Choroid plexus epithelial cell (primary cell): ENCODE data around the gene MYO5B.

Source experiments
- DNase-seq: peaks from one replicate; pipeline ENCODE4 v3.0.0-alpha.2; 2010; ENCODE audit warnings: low read depth
- H3K4me3 ChIP-seq: 2 replicates; pipeline ENCODE4 v1.5.1; 2011; ENCODE audit warnings: low read depth, mild to moderate bottlenecking, control low read depth, low read length, moderate library complexity
- TF ChIP-seq, protein P1 (sequence below): conservative IDR thresholded peaks from 2 replicates; pipeline ENCODE4 v1.5.1; 2011; ENCODE audit warnings: low read depth, mild to moderate bottlenecking, control low read depth, inconsistent platforms, low read length, moderate library complexity

The MYO5B gene

DNA sequence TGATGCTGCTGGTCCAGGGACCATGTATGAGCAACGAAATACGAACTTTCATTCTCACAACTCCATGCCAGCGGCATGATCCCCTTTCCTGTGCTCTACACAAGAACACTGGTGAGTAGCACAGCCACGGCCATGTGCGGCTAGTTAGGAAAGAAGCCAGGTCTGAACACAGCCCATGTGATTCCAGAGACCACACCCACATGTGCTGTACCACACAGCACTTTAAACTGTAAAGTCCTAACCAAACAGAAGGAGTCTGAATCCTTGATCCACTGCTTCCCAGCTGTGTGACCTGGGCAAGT lies 348.6 kb downstream of the MYO5B start:
- DNase-seq, result peak; percentile 73
- no peak overlapping the region for H3K4me3 ChIP-seq
- TF ChIP-seq, protein P1, sequence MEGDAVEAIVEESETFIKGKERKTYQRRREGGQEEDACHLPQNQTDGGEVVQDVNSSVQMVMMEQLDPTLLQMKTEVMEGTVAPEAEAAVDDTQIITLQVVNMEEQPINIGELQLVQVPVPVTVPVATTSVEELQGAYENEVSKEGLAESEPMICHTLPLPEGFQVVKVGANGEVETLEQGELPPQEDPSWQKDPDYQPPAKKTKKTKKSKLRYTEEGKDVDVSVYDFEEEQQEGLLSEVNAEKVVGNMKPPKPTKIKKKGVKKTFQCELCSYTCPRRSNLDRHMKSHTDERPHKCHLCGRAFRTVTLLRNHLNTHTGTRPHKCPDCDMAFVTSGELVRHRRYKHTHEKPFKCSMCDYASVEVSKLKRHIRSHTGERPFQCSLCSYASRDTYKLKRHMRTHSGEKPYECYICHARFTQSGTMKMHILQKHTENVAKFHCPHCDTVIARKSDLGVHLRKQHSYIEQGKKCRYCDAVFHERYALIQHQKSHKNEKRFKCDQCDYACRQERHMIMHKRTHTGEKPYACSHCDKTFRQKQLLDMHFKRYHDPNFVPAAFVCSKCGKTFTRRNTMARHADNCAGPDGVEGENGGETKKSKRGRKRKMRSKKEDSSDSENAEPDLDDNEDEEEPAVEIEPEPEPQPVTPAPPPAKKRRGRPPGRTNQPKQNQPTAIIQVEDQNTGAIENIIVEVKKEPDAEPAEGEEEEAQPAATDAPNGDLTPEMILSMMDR, result no peak

DNA sequence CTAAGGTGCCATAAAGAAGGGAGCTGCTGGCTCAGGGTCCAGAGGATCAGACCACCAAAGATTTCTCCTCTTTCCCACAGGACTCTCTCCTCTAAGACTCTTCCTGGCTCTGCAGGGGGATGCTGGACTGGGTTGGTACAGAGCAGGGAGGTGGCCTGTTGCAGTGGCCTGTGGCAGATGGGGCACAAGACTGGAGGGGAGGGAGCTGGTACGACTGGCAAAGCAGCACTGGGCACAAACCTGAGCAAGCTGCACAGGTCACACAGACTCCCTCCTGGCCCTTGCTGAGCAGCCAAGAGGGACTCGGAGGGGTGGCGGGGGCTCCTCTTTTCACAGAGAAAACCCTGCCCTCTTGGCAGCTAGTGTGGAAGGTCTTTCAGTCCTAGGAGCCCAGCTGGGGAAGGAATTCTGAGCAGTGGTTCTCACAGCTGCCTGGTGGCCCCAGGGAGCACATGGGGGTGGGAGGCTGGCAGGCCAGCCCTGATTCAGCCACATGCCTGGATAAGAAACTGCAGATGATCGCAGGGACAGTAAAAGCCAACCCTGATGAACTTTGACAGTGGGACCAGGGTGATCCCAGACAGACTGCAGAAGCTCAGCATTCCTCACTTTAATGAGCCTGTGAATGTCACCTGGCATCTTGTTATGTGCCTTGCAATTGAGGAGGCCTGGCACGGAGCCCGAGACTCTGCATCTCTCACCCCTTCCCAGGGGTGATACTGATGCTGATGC lies 349.2 kb downstream of the MYO5B start:
- TF ChIP-seq, protein P1, result no peak
- no peak overlapping the region for H3K4me3 ChIP-seq
- peak; percentile 15 for DNase-seq

DNA sequence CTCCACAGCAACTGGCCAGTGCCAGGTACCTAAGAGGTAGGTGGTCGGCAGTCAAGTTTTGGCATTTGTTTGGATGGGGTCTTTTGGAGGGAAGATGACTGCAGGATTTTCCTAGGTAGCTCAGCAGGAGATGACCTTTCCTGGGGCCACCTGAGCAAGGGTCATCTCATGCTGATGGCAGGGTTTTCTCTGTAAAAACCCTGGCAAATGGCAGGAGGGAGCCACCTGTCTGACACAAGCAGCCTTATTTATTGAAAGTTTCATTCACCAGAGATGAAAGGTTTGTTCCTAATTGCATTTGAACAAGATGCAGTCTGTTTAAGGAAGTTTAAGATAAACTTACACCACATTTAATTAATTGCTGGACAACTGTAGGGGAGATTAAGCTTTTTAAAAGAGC lies 350.0 kb downstream of the MYO5B start:
- TF ChIP-seq, protein P1, result no peak
- H3K4me3 ChIP-seq, result no peak overlapping the region
- no peak for DNase-seq

DNA sequence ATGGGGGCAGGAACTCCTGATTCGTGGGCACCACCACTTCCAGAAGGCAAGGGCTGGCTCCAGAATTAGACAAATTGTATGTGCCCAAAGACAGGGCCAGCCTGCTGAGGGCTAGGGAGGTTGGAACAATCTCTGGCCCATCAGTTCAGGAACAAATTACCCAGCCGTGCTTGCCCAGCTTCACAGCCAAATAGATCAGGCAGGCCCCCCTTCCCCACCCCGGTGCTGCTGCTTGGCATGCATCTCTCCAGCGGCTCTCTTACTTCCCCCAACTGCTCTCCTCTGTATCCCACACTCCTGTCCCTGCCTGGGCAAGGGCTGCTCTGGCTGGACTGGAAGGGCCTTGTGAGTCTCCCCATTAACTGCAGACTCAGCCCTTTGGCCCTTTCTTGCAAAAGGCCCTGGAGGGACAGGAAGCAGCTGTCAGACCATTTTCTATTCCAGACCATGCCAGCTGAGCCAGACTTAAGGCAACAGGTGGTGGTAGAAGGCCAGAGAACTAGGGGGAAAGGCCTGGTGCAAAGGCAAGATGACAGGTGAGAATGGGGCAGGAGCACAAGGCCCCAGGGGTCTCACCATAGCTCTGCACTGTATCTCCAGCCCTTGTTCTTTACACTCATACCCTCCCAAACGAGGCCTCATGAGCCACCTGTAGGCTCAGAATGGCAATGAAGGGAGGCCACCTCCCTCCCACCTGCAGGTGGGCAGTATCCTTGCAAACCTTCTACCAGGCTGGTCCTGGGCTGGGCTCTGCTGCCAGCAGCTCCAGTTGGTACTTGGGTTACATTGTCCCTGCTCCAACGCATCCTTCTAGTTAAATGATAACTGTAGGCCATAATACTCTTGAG lies 350.9 kb downstream of the MYO5B start:
- TF ChIP-seq, protein P1, result no peak
- no peak for DNase-seq
- no peak overlapping the region for H3K4me3 ChIP-seq

DNA sequence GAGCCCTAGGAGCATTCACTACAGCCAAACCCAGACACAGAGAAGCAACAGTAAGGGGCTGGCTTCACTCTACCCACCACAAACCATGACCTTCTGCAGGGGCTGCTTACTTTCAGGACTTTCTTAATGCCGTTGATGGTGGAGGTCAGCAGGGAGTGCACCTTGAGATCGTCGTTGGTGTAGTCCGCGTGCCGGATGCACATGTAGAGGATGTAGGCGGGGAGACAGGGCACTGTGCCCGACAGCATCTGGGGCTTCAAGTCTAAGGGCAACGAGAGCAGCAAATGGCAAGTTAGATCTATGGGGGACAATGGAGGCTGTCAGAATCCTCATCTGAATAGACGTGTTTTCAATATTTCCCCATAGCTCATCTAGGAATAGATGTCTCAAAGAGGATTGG lies 351.8 kb downstream of the MYO5B start:
- no peak for DNase-seq
- H3K4me3 ChIP-seq, result no peak overlapping the region
- TF ChIP-seq, protein P1, result no peak

DNA sequence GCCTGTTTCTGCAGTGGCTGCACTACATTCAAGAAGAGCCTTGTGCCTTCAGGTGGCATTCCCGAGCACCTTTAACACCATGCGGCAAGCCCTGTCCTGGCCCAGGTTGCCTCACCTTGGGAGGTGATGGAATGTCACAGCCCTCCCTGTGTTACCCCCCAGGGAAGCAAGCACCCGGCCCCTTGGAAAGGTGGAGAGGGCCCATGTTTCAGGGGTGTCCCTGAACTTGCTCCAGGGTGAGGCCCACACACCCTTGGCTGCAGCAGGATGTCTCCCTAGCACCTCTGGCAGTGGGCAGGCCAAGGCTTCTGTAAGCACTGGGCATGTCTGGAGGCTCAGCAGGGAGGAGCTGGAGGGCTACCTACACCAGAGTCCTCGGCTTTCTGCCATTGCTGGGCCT lies 352.3 kb downstream of the MYO5B start:
- TF ChIP-seq, protein P1, result no peak

More for the DNA sequence above, 352.3 kb downstream of the MYO5B start:
- H3K4me3 ChIP-seq, result no peak overlapping the region
- DNase-seq, result no peak
